Measurements from ENCODE around the gene CSNK1G2.

Gene CSNK1G2

GRCh38 chr19:1944916-1945561 is 4.1 kb downstream of the CSNK1G2 start:
- no peak for DNase-seq

- no peak for DNase-seq
Observed at GRCh38 chr19:1945899-1946298, 4.9 kb downstream of the CSNK1G2 start.

GRCh38 chr19:1947651-1948209 is 6.8 kb downstream of the CSNK1G2 start:
- DNase-seq = no peak

GRCh38 chr19:1949304-1950101 is 8.5 kb downstream of the CSNK1G2 start:
- DNase-seq = no peak

GRCh38 chr19:1950640-1951039 is 9.7 kb downstream of the CSNK1G2 start:
- DNase-seq = no peak

- DNase-seq = no peak
Observed at GRCh38 chr19:1952635-1953034, 11.7 kb downstream of the CSNK1G2 start.

- DNase-seq = no peak
Observed at GRCh38 chr19:1953037-1953436, 12.1 kb downstream of the CSNK1G2 start.

GRCh38 chr19:1953441-1954094 is 12.6 kb downstream of the CSNK1G2 start:
- DNase-seq = no peak

- no peak for DNase-seq
Observed at GRCh38 chr19:1954532-1954933, 13.6 kb downstream of the CSNK1G2 start.

GRCh38 chr19:1955171-1956121 is 14.5 kb downstream of the CSNK1G2 start:
- no peak for DNase-seq

GRCh38 chr19:1956122-1956494 is 15.1 kb downstream of the CSNK1G2 start:
- no peak for DNase-seq

GRCh38 chr19:1956868-1957492 is 16.0 kb downstream of the CSNK1G2 start:
- DNase-seq = no peak

- no peak for DNase-seq
Observed at GRCh38 chr19:1957562-1958248, 16.7 kb downstream of the CSNK1G2 start.

- DNase-seq = no peak
Observed at GRCh38 chr19:1959928-1960589, 19.1 kb downstream of the CSNK1G2 start.

- no peak for DNase-seq
Observed at GRCh38 chr19:1961000-1961883, 20.3 kb downstream of the CSNK1G2 start.

GRCh38 chr19:1962674-1963073 is 21.7 kb downstream of the CSNK1G2 start:
- DNase-seq = no peak

- DNase-seq = no peak
Observed at GRCh38 chr19:1967087-1967608, 26.2 kb downstream of the CSNK1G2 start.

GRCh38 chr19:1968279-1969175 is 27.6 kb downstream of the CSNK1G2 start:
- no peak for DNase-seq
